HuH-7.5 (cell line): ENCODE data around the gene CLEC18B.
"Not testable (repeated sequence)": the region's sequence is repeated elsewhere in the genome, so short reads cannot be mapped to it uniquely, and the experiment has no call there.

Source experiments
- DNase-seq: peaks from one replicate; pipeline ENCODE4 v3.0.0; 2011; ENCODE audit warnings: low spot score

Gene CLEC18B

DNA sequence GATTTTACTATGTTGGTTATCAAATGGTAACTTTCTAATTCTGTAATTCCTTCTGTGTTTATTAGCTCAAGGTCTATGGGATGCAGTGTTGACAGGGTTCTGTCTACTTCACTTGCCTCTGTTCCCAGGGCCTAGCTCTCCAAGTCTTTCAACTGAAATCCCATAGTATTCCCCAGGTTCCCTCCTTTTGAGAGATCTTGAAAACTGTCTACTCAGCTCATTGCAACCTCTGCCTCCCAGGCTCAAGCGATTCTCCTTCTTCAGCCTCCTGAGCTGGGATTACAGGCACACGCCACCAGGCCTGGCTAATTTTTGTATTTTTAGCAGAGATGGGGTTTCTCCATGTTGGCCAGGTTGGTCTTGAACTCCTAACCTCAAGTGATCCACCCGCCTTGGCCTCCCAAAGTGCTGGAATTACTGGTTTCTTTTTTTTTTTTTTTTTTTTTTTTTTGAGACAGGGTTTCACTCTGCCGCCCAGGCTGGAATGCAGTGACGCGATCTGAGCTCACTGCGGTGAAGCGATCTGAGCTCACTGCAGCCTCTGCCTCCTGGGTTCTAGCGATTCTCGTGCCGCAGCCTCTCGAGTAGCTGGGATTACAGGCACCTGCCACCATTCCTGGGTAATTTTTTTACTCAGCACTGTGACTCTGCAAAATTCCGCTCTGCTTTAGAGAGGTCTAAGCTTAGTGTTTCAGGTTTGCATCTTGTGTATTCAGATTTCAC, 22.5 kb upstream of the CLEC18B start:
- not testable (repeated sequence) for DNase-seq

DNA sequence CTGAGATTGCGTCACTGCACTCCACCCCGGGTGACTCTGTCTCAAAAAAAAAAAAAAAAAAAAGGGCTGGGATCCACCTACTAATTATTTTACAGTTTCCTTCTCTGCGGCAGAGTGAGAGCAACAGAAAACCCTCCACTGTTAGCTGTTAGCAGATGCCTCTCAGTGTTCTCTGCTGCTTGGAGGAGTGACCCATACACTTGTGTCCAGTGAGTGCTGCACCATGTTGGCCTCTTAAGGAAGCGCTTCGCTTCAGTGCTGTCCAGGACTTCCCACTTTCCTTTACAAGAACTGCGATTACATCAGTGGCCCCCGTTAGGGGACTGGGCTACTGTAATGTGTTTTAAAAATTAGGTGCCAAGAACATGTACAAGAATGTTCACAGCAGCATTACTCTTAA, 18.4 kb upstream of the CLEC18B start:
- no peak for DNase-seq

DNA sequence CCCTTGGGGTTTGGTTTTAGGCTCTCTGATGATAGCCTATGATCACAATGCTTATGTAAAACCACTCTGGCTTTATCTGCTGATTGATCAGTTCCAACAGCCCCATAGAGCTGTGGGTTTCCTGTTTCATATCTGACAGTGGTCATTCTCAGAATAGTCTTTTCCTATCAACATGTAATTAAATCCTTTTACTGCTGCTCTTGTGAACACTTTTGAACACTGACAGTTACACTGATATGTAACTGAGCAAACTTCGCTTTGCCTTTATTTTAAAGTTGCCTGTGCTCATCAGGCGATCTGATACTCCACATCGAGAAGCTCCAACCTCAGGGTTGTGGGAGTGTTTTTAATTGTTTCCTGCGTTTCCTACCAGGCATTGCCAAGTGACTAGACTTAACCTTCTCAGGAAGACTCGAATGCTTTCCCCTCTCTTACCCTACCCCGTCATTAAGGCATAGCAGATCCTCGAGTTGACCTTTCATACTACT, 17.3 kb upstream of the CLEC18B start:
- no peak for DNase-seq

DNA sequence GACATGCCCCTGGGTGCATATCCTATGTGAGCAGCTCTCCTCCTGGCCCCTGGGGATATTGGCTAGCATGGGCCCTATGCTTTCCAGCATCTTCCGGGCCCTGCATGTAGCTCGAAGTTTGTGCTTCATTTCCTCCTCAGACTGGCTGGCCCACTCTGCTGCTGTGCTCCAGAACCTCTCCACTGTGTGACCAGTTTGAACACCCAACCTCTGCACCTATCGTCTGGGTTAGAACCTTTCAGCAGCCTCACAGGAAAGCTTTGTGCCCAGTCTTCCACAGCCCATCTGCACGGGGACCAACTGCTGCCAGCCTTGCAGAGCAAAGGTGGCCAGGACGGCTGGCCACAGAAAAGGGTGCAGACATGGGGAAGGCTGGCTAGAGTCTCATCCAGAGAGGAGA, 10.2 kb upstream of the CLEC18B start:
- DNase-seq, result no peak

DNA sequence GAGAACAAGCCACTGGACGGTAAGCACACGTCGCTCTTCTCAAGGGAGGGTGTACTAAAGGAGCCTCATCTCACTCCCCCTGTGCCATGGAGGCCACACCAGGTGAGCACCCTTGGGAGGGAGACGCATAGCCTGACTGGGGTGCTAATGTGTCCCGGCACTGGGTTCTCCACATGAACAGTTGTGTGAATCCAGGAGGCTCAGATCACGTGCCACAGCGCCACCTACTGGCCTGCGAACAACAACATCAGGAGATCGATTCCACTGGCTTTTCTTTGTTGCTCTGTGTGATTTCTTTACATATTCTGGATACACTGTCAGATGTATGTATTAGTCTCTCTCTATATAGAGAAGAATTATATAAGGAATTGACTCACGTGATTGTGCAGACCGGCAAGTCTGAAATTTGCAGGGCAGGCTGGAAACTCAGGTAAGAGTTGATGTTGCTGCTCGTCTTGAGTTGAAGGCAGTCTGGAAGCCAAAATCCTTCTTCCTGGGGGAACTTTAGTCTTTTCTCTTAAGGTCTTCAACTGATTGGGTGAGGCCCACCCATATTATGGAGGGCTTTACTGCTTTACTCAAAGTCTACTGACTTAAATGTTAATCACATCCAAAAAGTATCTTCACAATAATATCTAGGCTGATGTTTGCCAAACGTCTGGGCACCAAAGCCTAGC, 8.9 kb upstream of the CLEC18B start:
- DNase-seq, result peak; percentile 36

DNA sequence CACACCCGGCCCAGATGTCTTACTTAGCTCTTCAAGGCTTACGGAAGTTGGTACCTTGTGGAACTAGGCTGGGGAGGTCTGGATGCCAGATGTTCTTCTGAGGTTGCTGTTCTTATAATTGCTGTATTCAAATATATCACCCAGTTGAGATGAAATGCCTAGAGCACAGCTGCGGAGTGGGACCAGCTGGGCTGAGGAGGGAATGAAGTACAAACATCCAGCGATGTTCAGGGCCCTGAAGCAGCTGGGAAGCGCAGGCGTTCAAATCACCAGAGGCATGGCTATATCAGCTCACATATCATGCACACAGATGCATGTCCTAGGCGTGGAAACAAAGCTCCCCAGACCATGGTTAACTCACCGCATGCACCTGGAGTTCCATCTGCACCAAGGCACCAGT, 7.2 kb upstream of the CLEC18B start:
- DNase-seq, result not testable (repeated sequence)

DNA sequence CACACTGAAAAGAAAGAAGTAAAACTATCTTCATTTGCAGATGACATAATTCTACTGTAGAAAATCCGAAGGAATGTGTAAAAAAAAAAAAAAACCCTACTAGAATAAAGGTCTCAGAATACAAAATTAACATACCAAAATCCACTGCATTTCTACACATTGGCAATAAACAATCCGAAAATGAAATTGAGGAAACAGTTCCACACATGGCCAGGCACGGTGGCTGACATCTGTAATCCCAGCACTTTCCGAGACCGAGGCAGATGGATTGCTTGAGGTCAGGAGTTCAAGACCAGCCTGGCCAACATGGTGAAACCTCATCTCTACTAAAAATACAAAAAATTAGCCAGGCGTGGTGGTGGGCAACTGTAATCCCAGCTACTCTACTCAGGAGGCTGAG, 4.5 kb upstream of the CLEC18B start:
- DNase-seq, result not testable (repeated sequence)

DNA sequence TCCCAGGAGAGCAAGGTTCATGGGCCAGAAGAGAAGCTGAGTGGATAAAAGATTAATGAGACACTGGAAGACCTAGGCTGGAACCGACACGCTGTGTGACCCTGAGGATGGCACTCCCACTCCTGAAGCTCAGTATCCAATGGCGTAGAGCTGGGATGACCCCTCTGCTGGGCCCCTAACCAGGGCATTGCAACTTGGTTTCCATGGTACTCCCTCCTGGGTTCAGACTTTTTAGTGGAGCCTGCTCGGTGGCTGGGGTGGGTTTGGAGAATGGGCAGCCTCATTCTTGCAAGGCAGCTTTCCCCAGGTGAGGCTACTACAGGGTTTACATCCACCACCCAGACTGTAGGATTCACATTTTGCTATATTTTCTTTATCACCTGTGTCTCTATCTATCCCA, 2.4 kb upstream of the CLEC18B start:
- DNase-seq, result not testable (repeated sequence)

DNA sequence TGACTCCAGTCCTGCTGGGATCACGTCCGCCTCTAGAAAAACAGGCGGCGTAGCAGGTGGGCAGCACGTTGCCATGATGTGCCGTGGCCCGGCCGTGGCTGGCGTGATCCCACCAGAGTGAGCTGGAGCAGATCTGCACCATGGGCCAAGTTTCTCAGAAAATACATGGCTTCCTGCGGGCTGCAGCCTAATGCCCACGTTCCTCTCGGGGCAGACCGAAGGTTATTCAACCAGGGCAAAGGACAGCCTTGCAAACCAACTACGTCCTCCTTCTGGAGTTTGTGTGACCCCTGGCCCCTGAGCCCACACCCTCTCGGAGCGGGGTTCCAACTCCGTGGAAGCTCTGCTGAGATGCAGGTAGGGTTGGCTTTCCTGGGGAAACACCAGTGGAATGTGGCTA, 808 bp upstream of the CLEC18B start:
- DNase-seq, result not testable (repeated sequence)

DNA sequence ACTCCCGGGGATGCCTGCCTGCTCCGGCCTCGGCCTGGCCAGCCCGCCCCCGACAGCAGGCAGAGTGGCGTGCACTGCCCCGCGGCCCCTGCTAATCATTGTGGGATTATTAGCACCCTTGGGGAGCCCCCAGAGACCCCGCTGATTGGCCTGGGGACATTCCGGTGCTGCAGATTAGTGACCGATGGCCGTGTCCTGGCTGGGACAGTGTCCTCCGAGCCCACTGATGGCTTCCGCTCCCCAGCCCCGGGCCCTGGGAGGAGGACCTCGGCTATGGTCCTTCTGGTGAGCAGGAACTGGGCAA, 156 bp upstream of the CLEC18B start:
- not testable (repeated sequence) for DNase-seq

DNA sequence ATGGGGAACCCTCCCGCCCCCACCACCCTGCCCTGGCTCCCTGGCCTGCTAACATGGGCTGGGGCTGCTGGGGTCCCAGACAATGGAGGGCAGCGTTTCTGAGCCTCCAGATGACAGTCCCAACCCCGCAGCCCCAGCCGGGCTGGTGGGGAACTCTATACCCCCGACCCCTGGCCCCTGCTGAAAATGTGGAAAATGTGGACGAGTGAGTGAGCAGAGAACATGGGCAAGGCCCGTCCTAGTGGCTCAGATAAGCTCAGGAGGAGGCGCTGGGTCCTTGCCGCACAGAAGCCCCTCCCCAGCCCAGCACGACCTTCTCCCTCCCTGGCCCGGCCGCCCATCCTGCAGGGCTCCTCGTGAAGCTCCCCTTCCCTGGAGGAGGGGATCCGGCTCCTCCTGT, 1.5 kb downstream of the CLEC18B start:
- DNase-seq, result not testable (repeated sequence)

DNA sequence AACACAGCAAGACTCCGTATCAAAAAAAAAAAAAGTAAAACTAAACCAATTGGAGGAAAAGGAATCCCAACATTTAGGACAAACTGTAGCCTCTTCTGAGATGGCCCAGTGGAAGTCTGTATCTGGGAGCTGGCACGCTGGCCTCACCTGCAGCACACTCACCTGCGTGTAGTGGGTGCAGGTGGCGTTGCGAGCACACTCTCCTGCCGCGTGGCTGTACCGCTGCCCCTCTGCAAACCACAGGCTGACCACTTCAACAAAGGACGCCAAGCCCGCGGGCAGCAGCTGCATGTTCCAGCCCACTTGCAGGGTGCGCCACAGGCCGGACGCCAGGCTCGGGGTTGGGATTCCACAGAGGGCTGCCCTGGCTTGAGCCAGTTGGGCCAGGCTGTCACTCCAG, 3.4 kb downstream of the CLEC18B start:
- DNase-seq, result not testable (repeated sequence)

DNA sequence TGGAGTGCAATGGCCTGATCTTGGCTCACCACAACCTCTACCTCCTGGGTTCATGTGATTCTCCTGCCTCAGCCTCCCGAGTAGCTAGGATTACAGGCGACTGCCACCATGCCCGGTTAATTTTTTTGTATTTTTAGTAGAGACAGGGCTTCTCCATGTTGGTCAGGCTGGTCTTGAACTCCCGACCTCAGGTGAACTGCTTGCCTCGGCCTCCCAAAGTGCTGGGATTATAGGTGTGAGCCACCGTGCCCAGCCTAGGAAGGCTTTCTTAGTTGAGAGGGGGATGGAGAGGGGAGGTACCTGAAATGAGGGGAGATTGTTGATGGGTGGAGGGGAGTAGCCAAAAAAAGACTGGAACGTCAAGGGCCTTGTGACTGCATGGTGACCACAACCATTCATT, 7.4 kb downstream of the CLEC18B start:
- not testable (repeated sequence) for DNase-seq

DNA sequence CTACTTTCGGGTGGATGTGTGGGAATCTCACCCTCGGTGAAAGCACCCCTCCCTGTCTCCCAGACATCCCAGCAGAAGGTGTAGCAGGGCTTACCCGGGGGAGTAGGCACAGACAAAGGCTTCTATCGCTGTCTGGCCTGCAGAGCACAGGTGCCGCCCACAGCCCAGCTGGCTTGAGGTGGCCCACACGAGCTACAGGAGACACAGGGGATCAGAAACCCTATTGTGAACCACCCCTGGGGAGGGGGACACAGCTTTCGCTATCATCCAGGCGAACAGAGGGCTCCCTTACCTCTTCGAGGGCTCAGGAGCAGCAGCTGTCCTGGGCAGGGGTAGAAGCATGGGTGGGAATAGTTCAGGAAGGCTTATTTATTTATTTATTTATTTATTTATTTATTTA, 7.8 kb downstream of the CLEC18B start:
- not testable (repeated sequence) for DNase-seq

DNA sequence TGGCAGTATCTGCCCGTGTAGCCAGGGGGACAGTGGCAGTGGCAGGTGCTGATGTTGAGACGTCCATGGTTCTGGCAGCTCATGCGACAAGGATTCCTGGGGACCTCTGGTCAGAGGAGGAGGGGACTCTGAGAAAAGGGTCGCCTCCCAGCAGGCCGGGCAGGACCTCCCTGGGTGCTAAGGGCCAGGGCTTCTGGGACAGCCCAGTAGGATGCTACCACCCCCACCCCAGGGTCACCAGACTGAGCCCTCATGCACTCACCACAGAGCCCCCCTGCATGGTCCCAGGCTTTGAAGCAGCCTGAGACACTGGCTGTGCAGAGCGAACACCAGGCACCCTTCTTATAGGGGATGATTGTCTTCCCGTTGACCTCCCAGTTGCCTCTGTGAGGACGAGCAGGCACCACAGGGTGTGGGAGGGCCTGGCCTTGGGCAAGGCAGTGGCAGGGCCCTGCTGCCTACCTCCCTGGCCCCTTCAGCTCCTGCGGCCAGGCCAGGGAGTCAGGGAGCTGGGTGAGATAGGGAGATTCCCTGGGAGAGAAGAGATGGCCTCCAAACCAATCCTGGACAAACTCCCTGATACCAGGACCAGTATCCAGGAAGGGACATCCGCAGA, 8.4 kb downstream of the CLEC18B start:
- DNase-seq, result not testable (repeated sequence)

DNA sequence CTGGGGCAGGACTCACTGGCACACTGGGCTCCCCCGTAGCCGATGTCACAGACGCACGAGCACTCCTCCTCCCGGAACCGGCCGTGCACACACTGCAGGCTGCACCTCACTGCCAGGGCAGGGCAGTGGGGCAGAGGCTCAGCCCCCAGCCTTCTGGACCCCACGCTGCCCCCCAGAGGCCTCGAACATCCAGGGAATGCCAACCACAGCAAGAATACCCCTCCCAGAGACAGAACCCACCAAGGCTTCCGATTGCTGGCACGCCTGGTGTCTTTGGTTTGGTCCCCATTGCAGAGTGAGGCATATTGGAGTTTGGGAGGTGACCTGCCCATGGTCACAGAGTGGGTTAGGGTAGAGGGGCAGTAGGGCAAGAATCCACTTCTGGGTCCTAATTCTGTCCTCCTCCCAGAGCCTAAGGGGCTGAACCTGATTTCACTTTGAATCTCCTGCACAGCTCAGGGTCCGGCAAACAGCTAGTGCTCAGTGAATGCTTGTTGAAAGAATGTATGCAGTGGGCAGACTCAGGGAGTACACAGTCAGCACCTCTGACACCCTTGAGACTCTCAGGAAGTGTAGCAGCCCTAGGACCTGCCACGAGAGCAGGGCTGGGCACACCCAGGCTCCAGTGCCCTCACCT, 9.0 kb downstream of the CLEC18B start:
- not testable (repeated sequence) for DNase-seq

DNA sequence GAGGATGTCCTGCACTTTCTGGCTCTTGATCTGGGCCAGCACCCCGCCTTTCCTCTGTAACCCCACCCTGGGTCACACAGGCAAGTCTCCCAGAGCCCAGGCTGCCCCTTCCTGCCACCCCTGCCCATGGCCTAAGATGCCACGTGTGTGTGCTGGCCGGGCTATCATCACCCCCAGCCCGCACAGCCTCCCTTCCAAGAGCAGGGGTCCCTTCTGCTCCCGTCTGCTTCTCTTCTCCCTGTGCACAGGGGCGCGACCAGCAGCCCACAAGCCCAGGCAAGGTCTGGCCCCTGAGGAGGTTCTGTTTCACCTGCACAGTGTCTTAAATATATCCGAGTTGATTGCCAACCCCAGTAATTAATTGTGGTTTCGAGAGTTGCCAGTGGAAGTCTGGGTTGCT, 10.3 kb downstream of the CLEC18B start:
- not testable (repeated sequence) for DNase-seq

DNA sequence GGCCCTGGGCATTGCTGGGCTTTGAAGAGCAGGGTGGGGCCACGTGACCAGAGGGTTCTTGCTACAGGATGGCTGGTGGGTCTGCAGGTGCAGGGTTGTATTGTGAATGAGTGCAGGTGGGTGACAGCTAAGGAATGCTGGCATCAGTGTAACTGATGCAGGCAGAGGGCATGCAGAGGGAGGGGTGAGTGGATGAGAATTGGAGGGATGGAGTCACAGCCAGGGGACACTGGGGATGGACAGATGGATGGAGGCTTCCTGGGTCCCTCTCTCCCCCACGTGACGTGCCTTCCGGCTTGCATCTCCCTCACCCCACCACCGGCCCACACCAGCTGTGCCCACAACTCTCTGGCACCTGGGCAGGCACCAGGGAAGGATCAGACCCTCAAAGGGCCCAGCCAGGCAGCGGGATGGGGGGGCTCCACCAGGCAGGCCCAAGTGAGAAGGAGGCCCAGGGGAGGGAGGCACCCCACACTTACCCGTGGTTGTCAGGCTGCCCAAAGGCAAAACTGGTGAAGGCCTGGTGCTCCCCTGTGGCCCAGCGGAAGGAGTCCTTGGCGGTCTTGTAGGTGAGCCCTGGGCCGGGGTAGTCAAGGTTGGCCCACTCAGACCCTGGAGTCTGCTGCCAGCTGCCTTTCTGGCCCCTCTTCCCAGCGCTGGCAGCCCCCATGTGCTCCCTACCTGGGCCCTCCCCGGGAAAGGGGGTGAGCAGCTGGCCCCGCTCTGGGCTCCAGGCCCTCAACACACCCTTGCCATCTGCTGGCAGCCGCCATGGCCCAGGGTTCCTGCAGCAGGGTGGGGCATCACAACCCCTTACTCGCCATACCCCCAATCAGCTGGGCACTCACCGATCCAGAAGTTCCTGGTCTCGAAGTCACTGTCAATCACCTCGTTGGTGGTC, 11.0 kb downstream of the CLEC18B start:
- not testable (repeated sequence) for DNase-seq

DNA sequence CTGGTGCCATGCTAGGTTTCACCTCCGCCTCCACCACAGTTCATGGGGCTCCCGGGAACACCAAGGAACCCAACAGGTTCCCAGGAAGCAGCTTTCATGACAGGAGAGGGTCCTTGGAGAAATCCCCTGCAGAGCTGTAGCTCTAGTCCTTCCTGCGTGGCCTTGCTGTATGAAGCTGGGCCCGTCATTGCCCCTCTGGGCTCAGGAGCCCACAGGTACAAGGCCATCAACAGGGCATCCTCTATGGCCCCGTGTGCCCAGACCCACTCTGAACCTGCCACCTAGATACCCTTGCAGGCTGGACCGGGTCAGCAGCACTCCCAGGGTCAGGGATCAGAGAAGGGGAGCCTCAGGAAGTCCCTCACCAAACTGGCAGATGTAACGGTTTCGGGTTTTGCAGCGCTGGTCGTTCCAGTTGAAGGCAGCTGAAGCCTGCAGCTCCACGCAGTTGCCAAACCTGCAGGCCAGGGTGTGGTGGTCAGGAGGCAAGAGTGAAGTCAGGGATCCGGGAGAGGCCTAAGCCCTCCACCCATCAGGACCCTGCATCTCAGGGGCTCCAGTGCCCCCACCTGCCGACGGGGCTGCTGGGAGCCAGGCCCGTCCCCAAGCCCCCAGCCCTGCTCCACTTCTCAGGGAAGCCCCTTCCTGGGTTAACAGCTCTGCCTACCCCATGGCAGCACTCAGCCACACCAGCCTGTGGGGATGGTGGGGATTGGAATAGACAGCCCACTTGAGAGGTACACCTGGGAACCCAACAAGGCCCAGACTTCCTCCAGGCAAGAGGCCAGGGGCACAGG, 11.9 kb downstream of the CLEC18B start:
- not testable (repeated sequence) for DNase-seq

DNA sequence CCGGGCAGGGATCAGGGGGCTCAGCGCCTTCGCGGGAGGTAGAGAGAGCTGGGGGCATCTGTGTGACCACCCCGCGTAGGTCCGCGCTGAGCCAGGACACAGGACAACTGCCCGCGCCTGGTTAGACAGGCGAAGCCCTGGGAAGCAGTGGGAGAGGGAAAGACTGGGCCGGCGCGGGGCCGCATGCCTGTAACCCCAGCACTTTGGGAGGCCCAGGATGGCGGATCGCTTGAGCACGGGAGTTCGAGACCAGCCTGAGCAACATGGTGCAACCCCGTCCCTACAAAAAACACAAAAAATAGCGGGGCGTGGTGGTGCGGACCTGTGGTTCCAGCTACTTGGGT, 13.9 kb downstream of the CLEC18B start:
- DNase-seq, result not testable (repeated sequence)
